Measurements from ENCODE around the gene TMEM272.
"Not testable (repeated sequence)": the region's sequence is repeated elsewhere in the genome, so short reads cannot be mapped to it uniquely, and the experiment has no call there.

- not testable (repeated sequence) for TF ChIP-seq EZH2 (IDR thresholded peaks at IDR 0.05; ENCODE audit: insufficient read depth, poor library complexity, severe bottlenecking); EZH2phosphoT487 (IDR thresholded peaks at IDR 0.05; ENCODE audit: insufficient read depth, low read depth)
These were observed 20.3 kb downstream of the TMEM272 start for GRCh38 chr13:51824712-51825111.
